HEK293 (cell line): Measurements from ENCODE around the gene USP7.
"Not testable (repeated sequence)": the region's sequence is repeated elsewhere in the genome, so short reads cannot be mapped to it uniquely, and the experiment has no call there.

Experiments
- CTCF ChIA-PET: fragments of 350-600 bp; formaldehyde crosslinking; extraction: SDS; loops from one replicate; lab custom pipeline; 2021; ENCODE audit warnings: antibody characterized with exemption; lab: Yijun Ruan, JAX
- POLR2A ChIA-PET: fragments of 300-600 bp; formaldehyde crosslinking; extraction: SDS; loops from one replicate; lab custom pipeline; 2020; ENCODE audit warnings: antibody characterized with exemption, inconsistent platforms; lab: Yijun Ruan, JAX
- H3K27ac ChIP-seq: fragments of 200-500 bp; sonication (Bioruptor generic); 2 replicates; pipeline ENCODE4 v1.5.1; 2014; ENCODE audit warnings: low read depth, low read length, control low read depth, inconsistent platforms; ENCODE audit errors: extremely low read depth
- H3K36me3 ChIP-seq, 2 experiments: fragments of 200-500 bp in 1 of 2; sonication (Bioruptor generic) in 1 of 2; 1 replicate in 1 of 2; 2 replicates in 1 of 2; pipeline ENCODE4 v1.5.1; 2014 to 2017; ENCODE audit warnings: inconsistent platforms in 2 of 2, low read length in 2 of 2; ENCODE audit not compliant: control insufficient read depth in 2 of 2, insufficient read depth in 1 of 2
- H3K4me1 ChIP-seq: fragments of 200-500 bp; sonication (Bioruptor generic); 2 replicates; pipeline ENCODE4 v1.5.1; 2014; ENCODE audit warnings: mild to moderate bottlenecking, low read length, inconsistent platforms; ENCODE audit not compliant: control insufficient read depth, insufficient read depth
- H3K4me3 ChIP-seq: 2 replicates; pipeline ENCODE4 v1.5.1; 2011; ENCODE audit warnings: low read depth, mild to moderate bottlenecking, control low read depth, low read length, moderate library complexity
- H3K9me3 ChIP-seq: fragments of 200-500 bp; sonication (Bioruptor generic); 2 replicates; pipeline ENCODE4 v1.5.1; 2014; ENCODE audit warnings: low read depth, low read length, inconsistent platforms; ENCODE audit not compliant: control insufficient read depth, insufficient read depth
- CTCF ChIP-seq: fragments of 450-650 bp; formaldehyde crosslinking; IDR thresholded peaks from 2 replicates; pipeline ENCODE4 v1.5.1; 2016; ENCODE audit warnings: missing biosample characterization, missing genetic modification characterization
- HOXA7 ChIP-seq: sonication (generic); formaldehyde crosslinking; IDR thresholded peaks from 2 replicates; pipeline ENCODE4 v1.8.1; 2022; ENCODE audit warnings: missing genetic modification reagents, borderline replicate concordance
- PATZ1 ChIP-seq: fragments of 450-650 bp; formaldehyde crosslinking; IDR thresholded peaks from 2 replicates; pipeline ENCODE4 v1.5.1; 2016; ENCODE audit warnings: missing biosample characterization, missing genetic modification characterization
- PRDM1 ChIP-seq: fragments of 450-650 bp; formaldehyde crosslinking; IDR thresholded peaks from 2 replicates; pipeline ENCODE4; 2016; ENCODE audit warnings: missing biosample characterization, missing genetic modification characterization
- YY2 ChIP-seq: fragments of 450-650 bp; formaldehyde crosslinking; IDR thresholded peaks from 2 replicates; pipeline ENCODE4 v1.5.1; 2016; ENCODE audit warnings: missing biosample characterization, missing genetic modification characterization
- ZIC2 ChIP-seq: fragments of 450-650 bp; formaldehyde crosslinking; IDR thresholded peaks from 2 replicates; pipeline ENCODE4 v1.5.1; 2016; ENCODE audit warnings: missing biosample characterization, missing genetic modification characterization
- ZNF114 ChIP-seq: fragments of 450-650 bp; formaldehyde crosslinking; IDR thresholded peaks from 2 replicates; pipeline ENCODE4 v1.5.0; 2017; ENCODE audit warnings: missing biosample characterization, missing genetic modification characterization
- ZNF121 ChIP-seq: fragments of 450-650 bp; formaldehyde crosslinking; IDR thresholded peaks from 2 replicates; pipeline ENCODE4 v1.5.1; 2016; ENCODE audit warnings: missing biosample characterization, missing genetic modification characterization
- ZNF146 ChIP-seq: fragments of 450-650 bp; formaldehyde crosslinking; IDR thresholded peaks from 2 replicates; pipeline ENCODE4 v1.5.1; 2016; ENCODE audit warnings: missing biosample characterization, missing genetic modification characterization
- ZNF148 ChIP-seq: fragments of 450-650 bp; formaldehyde crosslinking; IDR thresholded peaks from 2 replicates; pipeline ENCODE4 v1.5.0; 2017; ENCODE audit warnings: missing biosample characterization, missing genetic modification characterization, borderline replicate concordance
- ZNF335 ChIP-seq: fragments of 450-650 bp; formaldehyde crosslinking; conservative IDR thresholded peaks from 2 replicates; pipeline ENCODE4 v1.5.1; 2016; ENCODE audit warnings: missing biosample characterization, missing genetic modification characterization
- ZNF394 ChIP-seq: fragments of 450-650 bp; formaldehyde crosslinking; IDR thresholded peaks from 2 replicates; pipeline ENCODE4 v1.5.1; 2016; ENCODE audit warnings: missing biosample characterization, missing genetic modification characterization, mild to moderate bottlenecking, moderate library complexity, borderline replicate concordance
- ZNF416 ChIP-seq: fragments of 450-650 bp; formaldehyde crosslinking; IDR thresholded peaks from 2 replicates; pipeline ENCODE4 v1.5.1; 2016; ENCODE audit warnings: missing biosample characterization, missing genetic modification characterization
- ZNF529 ChIP-seq: fragments of 450-650 bp; formaldehyde crosslinking; IDR thresholded peaks from 2 replicates; pipeline ENCODE4 v1.5.1; 2017; ENCODE audit warnings: missing genetic modification characterization, missing biosample characterization; ENCODE audit not compliant: insufficient replicate concordance

The USP7 gene

GRCh38 chr16:8972843-8973586 lies 9.3 kb upstream of the USP7 start:
- Histone ChIP-seq H3K9me3 (no peaks in the 10 kb centered on the region), H3K4me3 (no peak overlapping the region)
- TF ChIP-seq ZNF394 (peak; percentile 40; the same call in 1 of the 2 replicates), ZNF148 (no peak), CTCF (tag by site-specific recombination) (no peak), ZIC2 (tag by site-specific recombination) (no peak)
- TF ChIP-seq, all 188 proteins: peak for 1
- CTCF ChIA-PET: interaction anchor here (0.6 to 1.9 kb wide), 3 partner anchors 36 to 104 kb away, joined by 3 to 7 read pairs (median 3); partner anchors contain the start of gene CARHSP1
- Histone ChIP-seq H3K4me1 (no peaks in the 10 kb centered on the region), H3K36me3 (no peaks in the 10 kb centered on the region), H3K27ac (no peak overlapping the region)
- POLR2A ChIA-PET: no interaction called here

GRCh38 chr16:8971416-8971815 lies 7.7 kb upstream of the USP7 start:
- CTCF ChIA-PET: interaction anchor here (1.9 kb wide), 1 partner anchor 37 kb away, joined by 7 read pairs; no protein-coding TSS in a partner anchor
- Histone ChIP-seq H3K9me3 (no peaks in the 10 kb centered on the region), H3K36me3 (no peaks in the 10 kb centered on the region), H3K27ac (no peak overlapping the region)
- TF ChIP-seq HOXA7 (no peak), PRDM1 (tag by site-specific recombination) (no peak), YY2 (tag by site-specific recombination) (no peak), PATZ1 (tag by site-specific recombination) (no peak), ZNF146 (tag by site-specific recombination) (peak; percentile 61; the same call in 1 of the 2 replicates), ZNF416 (tag by site-specific recombination) (no peak), ZNF529 (tag by site-specific recombination) (no peak), ZNF114 (tag by site-specific recombination) (no peak), ZNF335 (tag by site-specific recombination) (no peak)
- TF ChIP-seq, all 188 proteins: peak for 1
- Histone ChIP-seq H3K4me1 (no peaks in the 10 kb centered on the region), H3K4me3 (no peak overlapping the region)
- POLR2A ChIA-PET: no interaction called here

- H3K4me1 ChIP-seq, H3K4me3 ChIP-seq, H3K9me3 ChIP-seq, H3K36me3 ChIP-seq, H3K27ac ChIP-seq: not testable (repeated sequence)
- ChIA-PET CTCF (interaction anchor here (1.3 kb wide), 1 partner anchor 64 kb away, joined by 4 read pairs; no protein-coding TSS in a partner anchor), POLR2A (interaction anchor here (0.7 kb wide), 1 partner anchor 122 kb away, joined by 4 read pairs; no protein-coding TSS in a partner anchor)
- TF ChIP-seq ZNF121 (tag by site-specific recombination): 0 out of 2 replicates have a peak, but pooled peaks have one; percentile 30
These were observed 5.6 kb upstream of the USP7 start for GRCh38 chr16:8969202-8969897.

- CTCF ChIA-PET: interaction anchor here (0.8 kb wide), 1 partner anchor 18 kb away, joined by 3 read pairs; no protein-coding TSS in a partner anchor
- H3K9me3 ChIP-seq, POLR2A ChIA-PET, H3K4me1 ChIP-seq, H3K27ac ChIP-seq, H3K4me3 ChIP-seq, H3K36me3 ChIP-seq: not testable (repeated sequence)
These were observed 4.3 kb upstream of the USP7 start for GRCh38 chr16:8968054-8968453.
